ENCODE measurements around the gene BCCIP.

BCCIP gene

GRCh38 chr10:125868372-125868975, 45.1 kb downstream of the BCCIP start:
- Histone ChIP-seq H3K4me3 (replicated peaks; ENCODE audit: low read depth, low read length) (no peak overlapping the region), H3K36me3 (ENCODE audit: control insufficient read depth, insufficient read depth, low read length) (no peaks in the 10 kb centered on the region; the same call in 1 of the 2 replicates), H3K27me3 (replicated peaks; ENCODE audit: control insufficient read depth, insufficient read depth, low read length) (no peaks in the 10 kb centered on the region)
- TF ChIP-seq, protein P1, sequence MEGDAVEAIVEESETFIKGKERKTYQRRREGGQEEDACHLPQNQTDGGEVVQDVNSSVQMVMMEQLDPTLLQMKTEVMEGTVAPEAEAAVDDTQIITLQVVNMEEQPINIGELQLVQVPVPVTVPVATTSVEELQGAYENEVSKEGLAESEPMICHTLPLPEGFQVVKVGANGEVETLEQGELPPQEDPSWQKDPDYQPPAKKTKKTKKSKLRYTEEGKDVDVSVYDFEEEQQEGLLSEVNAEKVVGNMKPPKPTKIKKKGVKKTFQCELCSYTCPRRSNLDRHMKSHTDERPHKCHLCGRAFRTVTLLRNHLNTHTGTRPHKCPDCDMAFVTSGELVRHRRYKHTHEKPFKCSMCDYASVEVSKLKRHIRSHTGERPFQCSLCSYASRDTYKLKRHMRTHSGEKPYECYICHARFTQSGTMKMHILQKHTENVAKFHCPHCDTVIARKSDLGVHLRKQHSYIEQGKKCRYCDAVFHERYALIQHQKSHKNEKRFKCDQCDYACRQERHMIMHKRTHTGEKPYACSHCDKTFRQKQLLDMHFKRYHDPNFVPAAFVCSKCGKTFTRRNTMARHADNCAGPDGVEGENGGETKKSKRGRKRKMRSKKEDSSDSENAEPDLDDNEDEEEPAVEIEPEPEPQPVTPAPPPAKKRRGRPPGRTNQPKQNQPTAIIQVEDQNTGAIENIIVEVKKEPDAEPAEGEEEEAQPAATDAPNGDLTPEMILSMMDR (IDR thresholded peaks at IDR 0.05; ENCODE audit: insufficient read depth, low read length, poor library complexity, severe bottlenecking) = peak; percentile 83
- DNase-seq (ENCODE audit: extremely low read depth, insufficient read length) = no peak

DNA sequence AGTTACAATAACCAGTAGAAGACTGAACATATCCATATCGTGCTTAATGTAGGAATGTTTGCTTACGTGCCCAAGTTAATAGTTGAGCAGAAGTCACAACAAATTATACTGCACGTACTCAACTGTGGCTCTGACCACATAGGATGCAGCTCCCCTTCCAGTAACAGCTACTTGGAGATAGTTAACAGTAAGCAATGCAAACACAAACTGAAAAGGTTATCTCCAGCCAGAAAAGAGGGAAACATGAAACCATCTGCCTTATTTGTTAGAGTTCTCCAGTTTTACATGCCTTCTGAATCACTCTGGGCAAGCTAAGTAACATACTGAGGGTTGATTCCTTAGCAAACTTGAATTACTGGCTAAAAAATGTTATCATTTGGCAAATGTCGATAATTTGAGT, 48.0 kb downstream of the BCCIP start:
- Histone ChIP-seq H3K4me3 (replicated peaks; ENCODE audit: low read depth, low read length) (no peak overlapping the region), H3K36me3 (ENCODE audit: control insufficient read depth, insufficient read depth, low read length) (no peaks in the 10 kb centered on the region), H3K27me3 (replicated peaks; ENCODE audit: control insufficient read depth, insufficient read depth, low read length) (no peaks in the 10 kb centered on the region)
- TF ChIP-seq, protein P1 (IDR thresholded peaks at IDR 0.05; ENCODE audit: insufficient read depth, low read length, poor library complexity, severe bottlenecking) = no peak
- DNase-seq (ENCODE audit: extremely low read depth, insufficient read length) = no peak

DNA sequence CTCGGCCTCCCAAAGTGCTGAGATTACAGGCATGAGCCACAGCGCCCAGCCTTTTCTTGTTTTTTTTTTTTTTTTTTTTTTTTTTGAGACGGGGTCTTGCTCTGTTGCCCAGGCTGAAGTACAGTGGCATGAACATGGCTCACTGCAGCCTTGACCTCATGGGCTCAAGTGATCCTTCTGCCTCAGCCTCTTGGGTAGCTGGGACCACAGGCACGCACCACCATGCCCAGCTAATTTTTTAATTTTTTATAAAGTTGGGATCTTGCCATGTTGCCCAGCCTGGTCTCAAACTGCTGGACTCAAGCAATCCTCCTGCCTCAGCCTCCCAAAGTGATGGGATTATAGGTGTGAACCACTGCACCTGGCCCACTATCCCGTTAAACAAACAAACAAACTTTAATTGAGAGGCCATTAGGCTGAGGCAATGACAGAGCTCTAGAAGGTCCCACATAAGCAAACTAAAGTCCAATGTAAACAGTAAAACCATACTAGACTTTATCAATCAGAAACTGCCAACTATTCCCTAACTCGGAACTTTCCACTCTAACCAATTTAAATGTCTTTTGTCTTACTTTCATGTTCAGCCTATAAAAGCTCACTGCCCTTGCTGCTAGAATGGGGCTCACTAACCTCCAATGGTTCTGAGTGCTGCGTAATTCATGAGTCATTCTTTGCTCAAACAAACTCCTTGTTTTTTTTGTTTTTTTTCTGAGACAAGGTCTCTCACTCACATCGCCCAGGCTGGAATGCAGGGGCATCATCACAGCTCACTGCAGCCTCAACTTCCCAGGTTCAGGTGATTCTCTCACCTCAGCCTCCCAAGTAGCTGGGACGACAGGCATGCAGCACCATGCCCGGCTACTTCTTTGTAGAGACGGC, 55.9 kb downstream of the BCCIP start:
- DNase-seq (ENCODE audit: extremely low read depth, insufficient read length) = no peak
- Histone ChIP-seq H3K27me3 (replicated peaks; ENCODE audit: control insufficient read depth, insufficient read depth, low read length) (no peaks in the 10 kb centered on the region), H3K4me3 (replicated peaks; ENCODE audit: low read depth, low read length) (no peak overlapping the region), H3K36me3 (ENCODE audit: control insufficient read depth, insufficient read depth, low read length) (no peaks in the 10 kb centered on the region)
- TF ChIP-seq, protein P1 (IDR thresholded peaks at IDR 0.05; ENCODE audit: insufficient read depth, low read length, poor library complexity, severe bottlenecking) = no peak

GRCh38 chr10:125880719-125881118, 57.4 kb downstream of the BCCIP start:
- Histone ChIP-seq H3K27me3 (replicated peaks; ENCODE audit: control insufficient read depth, insufficient read depth, low read length) (no peaks in the 10 kb centered on the region), H3K36me3 (ENCODE audit: control insufficient read depth, insufficient read depth, low read length) (no peaks in the 10 kb centered on the region), H3K4me3 (replicated peaks; ENCODE audit: low read depth, low read length) (no peak overlapping the region)
- TF ChIP-seq, protein P1 (IDR thresholded peaks at IDR 0.05; ENCODE audit: insufficient read depth, low read length, poor library complexity, severe bottlenecking) = no peak
- DNase-seq (ENCODE audit: extremely low read depth, insufficient read length) = no peak

DNA sequence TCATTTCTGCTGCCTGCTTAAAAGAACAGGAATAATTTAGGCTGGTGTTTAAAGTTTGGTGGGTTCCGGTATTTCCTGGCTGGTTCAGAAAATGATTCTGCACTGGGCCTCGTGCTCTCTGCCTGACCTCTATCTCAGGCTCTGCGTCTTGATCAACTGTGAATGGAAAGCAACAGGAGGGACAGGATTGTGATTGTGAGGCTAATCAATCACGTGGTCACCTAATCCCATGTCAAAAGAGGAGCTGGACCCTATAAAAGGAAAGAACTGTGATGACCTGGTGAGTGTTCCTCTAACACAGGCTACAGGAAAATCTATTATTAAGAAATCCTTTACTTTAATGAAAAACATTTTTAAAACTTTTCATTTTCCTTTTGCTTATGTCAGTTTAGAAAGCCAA, 57.8 kb downstream of the BCCIP start, which contains the start of gene DHX32:
Gene DHX32, minus strand, starts transcription at position 101 of the 400 bp plus-strand sequence. CDS start 468 bp downstream, outside the sequence.
- DNase-seq (ENCODE audit: extremely low read depth, insufficient read length) = no peak
- no peaks in the 10 kb centered on the region for H3K27me3 ChIP-seq (replicated peaks; ENCODE audit: control insufficient read depth, insufficient read depth, low read length)
- no peaks in the 10 kb centered on the region for H3K36me3 ChIP-seq (ENCODE audit: control insufficient read depth, insufficient read depth, low read length)
- TF ChIP-seq, protein P1 (IDR thresholded peaks at IDR 0.05; ENCODE audit: insufficient read depth, low read length, poor library complexity, severe bottlenecking) = no peak
- no peak within 1 kb of the TSS for H3K4me3 ChIP-seq (replicated peaks; ENCODE audit: low read depth, low read length)

Measured in GM06990 (cell line).